WTC11 (cell line): Measurements from ENCODE around the gene KIRREL3. TPM values are rescaled to one million over a fixed set of nuclear protein-coding genes. Genes with fewer than 3 reads are reported as not detected.
A peak's percentile ranks its signal among the peaks of the same experiment; 100 is the strongest.

Experiments used
- ATAC-seq: fragments of 200-7000 bp; cut with Tn5 transposase; 2 replicates; pipeline ENCODE4 v1.10.0; 2021; ENCODE audit warnings: mild to moderate bottlenecking, moderate library complexity
- CTCF ChIA-PET: fragments of 300-600 bp; sonication (Branson Sonifier 250); formaldehyde crosslinking; loops from one replicate; lab custom pipeline; 2021; ENCODE audit warnings: antibody characterized with exemption; lab: Charles Lee
- POLR2A ChIA-PET: fragments of 350-600 bp; sonication (Branson Sonifier 250); formaldehyde crosslinking; loops from one replicate; lab custom pipeline; 2021; ENCODE audit warnings: antibody characterized with exemption; lab: Charles Lee
- DNase-seq: peaks from one replicate; pipeline ENCODE4 v3.0.0; 2021; ENCODE audit warnings: low spot score
- H3K27ac Mint-ChIP-seq: 2 replicates; pipeline ENCODE4 v1.8.0; 2021; ENCODE audit warnings: mixed read lengths
- H3K27me3 Mint-ChIP-seq: 2 replicates; pipeline ENCODE4 v1.8.0; 2021; ENCODE audit warnings: low read depth, mild to moderate bottlenecking, moderate library complexity, mixed read lengths
- H3K36me3 Mint-ChIP-seq: 2 replicates; pipeline ENCODE4 v1.8.0; 2021; ENCODE audit warnings: mixed read lengths
- H3K4me1 Mint-ChIP-seq: 2 replicates; pipeline ENCODE4 v1.8.0; 2022; ENCODE audit warnings: mixed read lengths
- H3K4me3 Mint-ChIP-seq: 2 replicates; pipeline ENCODE4 v1.8.0; 2021; ENCODE audit warnings: mild to moderate bottlenecking, moderate library complexity, mixed read lengths
- H3K9me3 Mint-ChIP-seq: 2 replicates; pipeline ENCODE4 v1.8.0; 2021; ENCODE audit warnings: mixed read lengths
- ARID4B ChIP-seq: sonication (generic); formaldehyde crosslinking; IDR thresholded peaks from 2 replicates; pipeline ENCODE4 v1.8.0; 2023; ENCODE audit warnings: missing genetic modification reagents, mild to moderate bottlenecking, borderline replicate concordance
- CDX4 ChIP-seq: fragments of 250-450 bp; sonication (Bioruptor Pico); IDR thresholded peaks from 2 replicates; pipeline ENCODE4 v1.9.0; 2021; ENCODE audit warnings: moderate library complexity, mild to moderate bottlenecking, inconsistent platforms, borderline replicate concordance
- EMX1 ChIP-seq: fragments of 250-450 bp; sonication (Bioruptor Pico); IDR thresholded peaks from 2 replicates; pipeline ENCODE4 v1.8.0; 2021; ENCODE audit warnings: mild to moderate bottlenecking
- MYBL2 ChIP-seq: sonication (generic); formaldehyde crosslinking; IDR thresholded peaks from 2 replicates; pipeline ENCODE4 v1.8.1; 2023; ENCODE audit warnings: mild to moderate bottlenecking, moderate library complexity, missing genetic modification reagents
- NFATC4 ChIP-seq: fragments of 250-450 bp; sonication (Bioruptor Pico); IDR thresholded peaks from 2 replicates; pipeline ENCODE4 v1.9.0; 2021; ENCODE audit warnings: mild to moderate bottlenecking
- NR3C1 ChIP-seq: sonication (generic); formaldehyde crosslinking; conservative IDR thresholded peaks from 2 replicates; pipeline ENCODE4 v1.8.1; 2023; ENCODE audit warnings: low read depth, mild to moderate bottlenecking, missing genetic modification reagents
- SMAD3 ChIP-seq: sonication (generic); formaldehyde crosslinking; IDR thresholded peaks from 2 replicates; pipeline ENCODE4 v1.8.0; 2022; ENCODE audit warnings: missing genetic modification reagents, mild to moderate bottlenecking, borderline replicate concordance
- SOX15 ChIP-seq: fragments of 250-450 bp; sonication (Bioruptor Pico); IDR thresholded peaks from 2 replicates; pipeline ENCODE4 v1.9.0; 2021; ENCODE audit warnings: mild to moderate bottlenecking
- TEAD1 ChIP-seq: sonication (generic); formaldehyde crosslinking; IDR thresholded peaks from 2 replicates; pipeline ENCODE4 v1.8.0; 2022; ENCODE audit warnings: mild to moderate bottlenecking, missing genetic modification reagents
- ZNF396 ChIP-seq: fragments of 250-450 bp; sonication (Bioruptor Pico); IDR thresholded peaks from 2 replicates; pipeline ENCODE4 v1.8.0; 2021; ENCODE audit warnings: mild to moderate bottlenecking, moderate library complexity, borderline replicate concordance
- ZNF423 ChIP-seq: fragments of 250-450 bp; sonication (Bioruptor Pico); IDR thresholded peaks from 2 replicates; pipeline ENCODE4 v2.1.2; 2022; ENCODE audit warnings: mild to moderate bottlenecking, moderate library complexity
- total RNA-seq: library from RNA; stranded (reverse); gene quantifications from 3 replicates; pipeline ENCODE4 v1.2.3, GENCODE V29; 2021
- TF ChIP-seq, protein P1 (sequence below): sonication (generic); formaldehyde crosslinking; IDR thresholded peaks from 2 replicates; pipeline ENCODE4 v1.8.1; 2023; ENCODE audit warnings: mild to moderate bottlenecking, missing genetic modification reagents, moderate library complexity
- TF ChIP-seq, protein P2 (sequence below): fragments of 250-450 bp; sonication (Bioruptor Pico); IDR thresholded peaks from 2 replicates; pipeline ENCODE4 v2.1.2; 2022; ENCODE audit warnings: mild to moderate bottlenecking, moderate library complexity

KIRREL3 gene
- total RNA-seq, 1 experiment from 2014 or later: 0.59 TPM

DNA sequence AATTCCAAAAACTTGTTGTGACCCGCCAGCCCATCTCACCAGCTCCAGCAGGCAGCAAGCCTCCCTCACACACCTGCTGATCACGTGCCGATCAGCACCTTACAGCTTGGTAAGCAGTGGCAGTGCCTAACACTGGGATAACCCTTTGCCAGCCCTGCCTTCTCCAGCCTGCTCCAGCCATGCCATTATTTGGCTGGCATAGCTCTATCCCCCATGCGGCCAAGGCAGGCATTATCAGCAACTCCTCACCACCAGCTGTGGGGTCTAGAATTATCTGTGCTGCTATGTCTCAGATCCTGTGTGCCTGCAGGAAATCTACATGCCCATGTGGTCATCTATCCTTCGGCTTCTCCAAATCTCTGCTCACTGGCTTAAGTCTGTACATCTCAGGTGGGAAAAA, 430.1 kb downstream of the KIRREL3 start (continued):
- no peak for TF ChIP-seq ARID4B (CRISPR knock-in tag)

- Mint-ChIP-seq H3K9me3 (no peaks in the 10 kb centered on the region), H3K4me1 (peaks cover 24% of the 10 kb centered on the region), H3K36me3 (no peaks in the 10 kb centered on the region), H3K27ac (no peak overlapping the region), H3K27me3 (peaks cover 27% of the 10 kb centered on the region), H3K4me3 (no peak overlapping the region)
- ATAC-seq (peak; percentile 26), DNase-seq (no peak)
- POLR2A ChIA-PET: no interaction called here
- CTCF ChIA-PET: interaction anchor here (1.4 to 2.0 kb wide), 2 partner anchors 87 to 127 kb away, joined by 5 to 7 read pairs; no protein-coding TSS in a partner anchor
- no peak for TF ChIP-seq SOX15 (CRISPR knock-in tag)
- no peak for TF ChIP-seq ARID4B (CRISPR knock-in tag)
- no peak for TF ChIP-seq EMX1
- TF ChIP-seq, protein P1, sequence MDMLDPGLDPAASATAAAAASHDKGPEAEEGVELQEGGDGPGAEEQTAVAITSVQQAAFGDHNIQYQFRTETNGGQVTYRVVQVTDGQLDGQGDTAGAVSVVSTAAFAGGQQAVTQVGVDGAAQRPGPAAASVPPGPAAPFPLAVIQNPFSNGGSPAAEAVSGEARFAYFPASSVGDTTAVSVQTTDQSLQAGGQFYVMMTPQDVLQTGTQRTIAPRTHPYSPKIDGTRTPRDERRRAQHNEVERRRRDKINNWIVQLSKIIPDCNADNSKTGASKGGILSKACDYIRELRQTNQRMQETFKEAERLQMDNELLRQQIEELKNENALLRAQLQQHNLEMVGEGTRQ (CRISPR knock-in tag): no peak
- no peak for TF ChIP-seq CDX4
- TF ChIP-seq NR3C1 (CRISPR knock-in tag): no peak
- TF ChIP-seq, protein P2, sequence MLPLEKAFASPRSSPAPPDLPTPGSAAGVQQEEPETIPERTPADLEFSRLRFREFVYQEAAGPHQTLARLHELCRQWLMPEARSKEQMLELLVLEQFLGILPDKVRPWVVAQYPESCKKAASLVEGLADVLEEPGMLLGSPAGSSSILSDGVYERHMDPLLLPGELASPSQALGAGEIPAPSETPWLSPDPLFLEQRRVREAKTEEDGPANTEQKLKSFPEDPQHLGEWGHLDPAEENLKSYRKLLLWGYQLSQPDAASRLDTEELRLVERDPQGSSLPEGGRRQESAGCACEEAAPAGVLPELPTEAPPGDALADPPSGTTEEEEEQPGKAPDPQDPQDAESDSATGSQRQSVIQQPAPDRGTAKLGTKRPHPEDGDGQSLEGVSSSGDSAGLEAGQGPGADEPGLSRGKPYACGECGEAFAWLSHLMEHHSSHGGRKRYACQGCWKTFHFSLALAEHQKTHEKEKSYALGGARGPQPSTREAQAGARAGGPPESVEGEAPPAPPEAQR (CRISPR knock-in tag): no peak
- TF ChIP-seq ZNF396 (CRISPR knock-in tag): no peak
- no peak for TF ChIP-seq NFATC4 (CRISPR knock-in tag)
Measured at GRCh38 chr11:126567419-126567818, 433.2 kb downstream of the KIRREL3 start.

DNA sequence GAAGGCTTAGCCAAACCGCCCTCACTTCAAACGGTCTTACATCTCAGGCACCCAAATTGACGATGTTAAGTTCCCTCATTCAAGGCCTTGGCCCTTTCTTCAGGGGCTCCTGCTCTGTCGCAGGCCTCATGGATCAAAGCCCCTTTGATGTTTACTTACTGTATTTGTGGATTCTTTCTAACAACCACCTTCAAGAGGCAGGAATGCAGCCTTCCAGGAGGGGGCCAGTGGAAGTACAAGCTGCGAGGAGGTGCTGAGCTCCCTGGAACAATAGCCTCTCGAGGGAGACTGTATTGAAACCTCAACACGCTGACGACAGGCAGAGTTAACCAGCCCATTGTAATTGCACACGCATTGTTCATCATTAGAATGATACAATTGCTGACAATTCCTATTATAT, 436.0 kb downstream of the KIRREL3 start:
- peak; percentile 90 for ATAC-seq
- POLR2A ChIA-PET: no interaction called here
- Mint-ChIP-seq H3K36me3 (no peaks in the 10 kb centered on the region), H3K27ac (no peak overlapping the region), H3K27me3 (peaks cover 35% of the 10 kb centered on the region), H3K4me3 (peak overlapping the region; percentile 46), H3K9me3 (no peaks in the 10 kb centered on the region), H3K4me1 (peaks cover 30% of the 10 kb centered on the region)
- peak; percentile 65 for DNase-seq
- CTCF ChIA-PET: interaction anchor here (0.6 to 2.1 kb wide), 13 partner anchors 9 to 254 kb away, joined by 3 to 18 read pairs (median 5); no protein-coding TSS in a partner anchor
- TF ChIP-seq CDX4: no peak
- no peak for TF ChIP-seq MYBL2
- no peak for TF ChIP-seq SMAD3 (CRISPR knock-in tag)
- peak; percentile 9; the same call in 1 of the 2 replicates for TF ChIP-seq ZNF423 (CRISPR knock-in tag)
- peak; percentile 74; the same call in 1 of the 2 replicates for TF ChIP-seq TEAD1
